H1 (cell line): ENCODE data around the gene LYPD6B. TPM values are rescaled to one million over a fixed set of nuclear protein-coding genes. Genes with fewer than 3 reads are reported as not detected.

Experiments used
- CTCF ChIA-PET: fragments of 300-600 bp; sonication (Branson Sonifier 250); formaldehyde crosslinking; loops from one replicate; lab custom pipeline; 2021; ENCODE audit not compliant: partially characterized antibody; lab: Charles Lee
- POLR2A ChIA-PET: fragments of 300-600 bp; sonication (Branson Sonifier 250); formaldehyde crosslinking; loops from one replicate; lab custom pipeline; 2021; ENCODE audit warnings: inconsistent platforms; ENCODE audit not compliant: partially characterized antibody; lab: Charles Lee
- DNase-seq, 2 experiments: peaks; one replicate each; pipeline versions ENCODE4 v3.0.0 to v3.0.0-alpha.2; 2010 to 2022; ENCODE audit warnings: low spot score in 2 of 2, low read depth in 1 of 2, mixed read lengths in 1 of 2
- FAIRE-seq: peaks from 2 replicates; lab custom pipeline; 2011; peaks lifted over from hg19 to GRCh38; lab: Jason Lieb, UNC
- H2AFZ ChIP-seq: 2 replicates; pipeline ENCODE4 v1.8.1; 2012; ENCODE audit warnings: low read length, inconsistent platforms
- H2AK5ac ChIP-seq: 2 replicates; pipeline ENCODE4 v1.6.1; 2013; ENCODE audit warnings: low read depth, low read length
- H2BK120ac ChIP-seq: replicated peaks from 2 replicates; pipeline ENCODE3; 2013; ENCODE audit warnings: low read depth, low read length, inconsistent platforms
- H2BK12ac ChIP-seq: 2 replicates; pipeline ENCODE4 v1.6.1; 2013; ENCODE audit warnings: low read depth, low read length
- H2BK15ac ChIP-seq: 2 replicates; pipeline ENCODE4 v1.6.1; 2013; ENCODE audit warnings: low read length
- H2BK20ac ChIP-seq: 2 replicates; pipeline ENCODE4 v1.6.1; 2013; ENCODE audit warnings: low read length
- H2BK5ac ChIP-seq: 2 replicates; pipeline ENCODE4 v1.6.1; 2013; ENCODE audit warnings: low read depth, low read length
- H3K14ac ChIP-seq: 2 replicates; pipeline ENCODE4 v1.6.1; 2013; ENCODE audit warnings: inconsistent platforms; ENCODE audit not compliant: insufficient read length
- H3K18ac ChIP-seq: 2 replicates; pipeline ENCODE4 v1.6.1; 2013; ENCODE audit warnings: low read length; ENCODE audit errors: extremely low read depth
- H3K23ac ChIP-seq: 2 replicates; pipeline ENCODE4 v1.6.1; 2013; ENCODE audit warnings: inconsistent platforms; ENCODE audit not compliant: insufficient read length
- H3K23me2 ChIP-seq: 2 replicates; pipeline ENCODE4 v1.6.1; 2013; ENCODE audit warnings: low read depth, low read length
- H3K27ac ChIP-seq: 2 replicates; pipeline ENCODE4 v1.6.1; 2011; ENCODE audit warnings: low read depth, low read length, inconsistent platforms
- H3K27me3 ChIP-seq, 4 experiments: replicated peaks in 1 of 4; 1 replicate in 1 of 4; 2 replicates in 3 of 4; pipeline versions ENCODE4 v1.6.1 to v1.8.1; 2011 to 2013; ENCODE audit warnings: low read length in 3 of 4, mild to moderate bottlenecking in 3 of 4, inconsistent platforms in 2 of 4, mixed read lengths in 2 of 4, moderate library complexity in 1 of 4; ENCODE audit not compliant: control insufficient read depth in 3 of 4, insufficient read depth in 3 of 4; ENCODE audit errors: extremely low read depth in 1 of 4
- H3K36me3 ChIP-seq, 4 experiments: 2 replicates each; pipeline versions ENCODE4 v1.6.1 to v1.8.1; 2011 to 2013; ENCODE audit warnings: mild to moderate bottlenecking in 4 of 4, low read length in 3 of 4, moderate library complexity in 2 of 4, control low read depth in 1 of 4, inconsistent platforms in 1 of 4; ENCODE audit not compliant: insufficient read depth in 4 of 4, control insufficient read depth in 2 of 4
- H3K4ac ChIP-seq: replicated peaks from 2 replicates; pipeline ENCODE3; 2013; ENCODE audit warnings: low read length, low read depth, mixed read lengths, inconsistent platforms; ENCODE audit not compliant: insufficient read length
- H3K4me1 ChIP-seq, 4 experiments: replicated peaks in 1 of 4; 1 replicate in 1 of 4; 2 replicates in 3 of 4; pipeline versions ENCODE4 v1.6.1 to v1.8.1; 2011 to 2013; ENCODE audit warnings: low read length in 3 of 4, inconsistent platforms in 2 of 4, mixed read lengths in 1 of 4; ENCODE audit not compliant: insufficient read depth in 4 of 4, control insufficient read depth in 3 of 4
- H3K4me2 ChIP-seq, 2 experiments: 2 replicates each; pipeline versions ENCODE4 v1.6.1 to v1.8.1; 2011 to 2013; ENCODE audit warnings: low read depth in 2 of 2, low read length in 2 of 2, control low read depth in 1 of 2, inconsistent platforms in 1 of 2, mild to moderate bottlenecking in 1 of 2; ENCODE audit not compliant: insufficient read depth in 1 of 2
- H3K4me3 ChIP-seq, 4 experiments: fragments of 200-600, 300-600 bp in 1 of 4; sonication (generic), shearing (Covaris generic), sonication (Bioruptor Twin) in 1 of 4; 2 replicates each; pipeline versions ENCODE4 v1.5.1 to v1.8.1; 2011 to 2016; ENCODE audit warnings: low read length in 4 of 4, low read depth in 3 of 4, control low read depth in 2 of 4, inconsistent platforms in 2 of 4, mild to moderate bottlenecking in 2 of 4, mixed read lengths in 1 of 4, moderate library complexity in 1 of 4; ENCODE audit not compliant: insufficient read depth in 2 of 4; ENCODE audit errors: extremely low read depth in 1 of 4
- H3K56ac ChIP-seq: replicated peaks from 2 replicates; pipeline ENCODE3; 2013; ENCODE audit warnings: low read depth, mild to moderate bottlenecking, mixed read lengths, low read length, inconsistent platforms; ENCODE audit not compliant: insufficient read length
- H3K79me1 ChIP-seq: 2 replicates; pipeline ENCODE4 v1.6.1; 2013; ENCODE audit warnings: low read depth, low read length, control low read depth
- H3K79me2 ChIP-seq, 2 experiments: 2 replicates each; pipeline versions ENCODE4 v1.6.1 to v1.8.1; 2012 to 2013; ENCODE audit warnings: low read length in 2 of 2, mild to moderate bottlenecking in 2 of 2, inconsistent platforms in 1 of 2; ENCODE audit not compliant: insufficient read depth in 2 of 2, control insufficient read depth in 1 of 2
- H3K9ac ChIP-seq, 4 experiments: replicated peaks in 1 of 4; 1 replicate in 1 of 4; 2 replicates in 3 of 4; pipeline versions ENCODE4 v1.6.1 to v1.8.1; 2011 to 2013; ENCODE audit warnings: low read depth in 3 of 4, low read length in 3 of 4, control low read depth in 2 of 4, mild to moderate bottlenecking in 2 of 4, moderate library complexity in 2 of 4, inconsistent platforms in 1 of 4; ENCODE audit errors: extremely low read depth in 1 of 4
- H3K9me3 ChIP-seq, 2 experiments: 2 replicates each; pipeline versions ENCODE4 v1.6.1 to v1.8.1; 2012 to 2013; ENCODE audit warnings: mild to moderate bottlenecking in 2 of 2, moderate library complexity in 2 of 2, control low read depth in 1 of 2, inconsistent platforms in 1 of 2, low read depth in 1 of 2, low read length in 1 of 2, mixed read lengths in 1 of 2; ENCODE audit not compliant: insufficient read depth in 2 of 2
- H4K20me1 ChIP-seq, 2 experiments: replicated peaks in 1 of 2; 2 replicates each; pipeline versions ENCODE3 to v1.8.1; 2011 to 2013; ENCODE audit warnings: inconsistent platforms in 2 of 2, low read length in 2 of 2, mild to moderate bottlenecking in 1 of 2; ENCODE audit not compliant: insufficient read depth in 2 of 2, control insufficient read depth in 1 of 2
- H4K5ac ChIP-seq: 2 replicates; pipeline ENCODE4 v1.6.1; 2013; ENCODE audit warnings: low read length, low read depth, mixed read lengths, inconsistent platforms; ENCODE audit not compliant: insufficient read length
- H4K8ac ChIP-seq: 2 replicates; pipeline ENCODE4 v1.8.0; 2013; ENCODE audit warnings: mild to moderate bottlenecking, moderate library complexity, low read length, inconsistent platforms; ENCODE audit not compliant: insufficient read depth; ENCODE audit errors: extremely low read depth
- H4K91ac ChIP-seq: replicated peaks from 2 replicates; pipeline ENCODE3; 2013; ENCODE audit warnings: low read length, mixed read lengths, inconsistent platforms; ENCODE audit not compliant: insufficient read length
- ATF3 ChIP-seq: IDR thresholded peaks from 2 replicates; pipeline ENCODE4 v1.6.1; 2011; ENCODE audit warnings: low read depth, mild to moderate bottlenecking, low read length; ENCODE audit not compliant: insufficient read depth
- BACH1 ChIP-seq: IDR thresholded peaks from 2 replicates; pipeline ENCODE4 v1.6.1; 2012; ENCODE audit warnings: low read length, improper control_type of control experiment
- BCL11A ChIP-seq, 2 experiments: IDR thresholded peaks; one replicate each; pipeline ENCODE4 v1.6.1; 2011; ENCODE audit warnings: low read depth in 2 of 2, low read length in 2 of 2, mild to moderate bottlenecking in 2 of 2
- HDAC2 ChIP-seq, 2 experiments: fragments of 300-600 bp in 1 of 2; sonication (generic) in 1 of 2; IDR thresholded peaks; 2 replicates each; pipeline ENCODE4 v1.6.1; 2011 to 2012; ENCODE audit warnings: low read depth in 2 of 2, low read length in 2 of 2, mild to moderate bottlenecking in 2 of 2, moderate library complexity in 2 of 2, borderline replicate concordance in 1 of 2, inconsistent platforms in 1 of 2
- JUND ChIP-seq: IDR thresholded peaks from 2 replicates; pipeline ENCODE4 v1.6.1; 2011; ENCODE audit warnings: mild to moderate bottlenecking, improper control_type of control experiment, low read length
- KDM1A ChIP-seq: fragments of 200-600, 300-600 bp; sonication (generic); IDR thresholded peaks from 2 replicates; pipeline ENCODE4 v1.7.1; 2016; ENCODE audit warnings: mild to moderate bottlenecking, low read length, borderline replicate concordance
- WGBS, 2 experiments: shearing (Covaris generic) in 1 of 2; methylation state at CpG; one replicate each; pipeline versions ENCODE4 v1.1.6 to v1.1.7; 2013 to 2015; ENCODE audit warnings: low lambda C conversion rate in 2 of 2, mixed read lengths in 2 of 2, inconsistent platforms in 1 of 2, low coverage in 1 of 2, missing lambda C conversion rate in 1 of 2; ENCODE audit not compliant: insufficient replicate concordance in 2 of 2, insufficient coverage in 1 of 2, insufficient read length in 1 of 2; ENCODE audit errors: extremely low coverage in 1 of 2, missing lambda C conversion rate in 1 of 2; 5-methylcytosine and 5-hydroxymethylcytosine counted together
- polyA plus RNA-seq, 7 experiments: library from polyadenylated mRNA; depleted of rRNA in 3 of 7; stranded (reverse) in 5 of 7; unstranded in 2 of 7; fragments of >200 nt in 5 of 7; fragments of 200-250 nt in 2 of 7; gene quantifications; 1 replicate in 5 of 7; 2 replicates in 1 of 7; 4 replicates in 1 of 7; pipeline versions ENCODE4 v1.2.1 to v1.2.3, GENCODE V29; 2011 to 2013; ENCODE audit warnings: missing spikeins in 2 of 7, mixed read lengths in 2 of 7
- total RNA-seq: library from RNA; stranded (reverse); fragmentation: NEBNext Ultra II Directional; extraction: Animal tissue kit (Norgen Biotek cat#: 25700); gene quantifications from 2 replicates; pipeline ENCODE4 v1.2.1, GENCODE V29; 2021

Gene LYPD6B
- total and polyA plus RNA-seq, 2 of the 8 experiments (the other 6 are each of a cell fraction or from before 2014, with no cell fraction given), result 2.2 to 3.5 TPM

GRCh38 chr2:149021271-149021719, 17.2 kb upstream of the LYPD6B start:
- Histone ChIP-seq H3K9me3 (no peaks in the 10 kb centered on the region), H4K20me1 (no peaks in the 10 kb centered on the region), H2BK5ac (no peak overlapping the region), H3K56ac (no peak overlapping the region), H3K18ac (no peak overlapping the region), H3K23me2 (no peaks in the 10 kb centered on the region), H3K36me3 (peaks cover 2 to 6% (median 4%) of the 10 kb centered on the region in 4 experiments; a peak in 3 of 8 replicates), H4K5ac (no peak overlapping the region), H3K23ac (no peak overlapping the region), H2BK15ac (no peak overlapping the region), H2BK12ac (no peak overlapping the region), H3K27me3 (no peaks in the 10 kb centered on the region), H2BK20ac (no peak overlapping the region), H3K79me2 (no peaks in the 10 kb centered on the region), H2AK5ac (no peak overlapping the region), H3K79me1 (no peaks in the 10 kb centered on the region; the same call in 1 of the 2 replicates), H2BK120ac (no peak overlapping the region), H3K4me3 (no peak overlapping the region), H4K91ac (no peak overlapping the region), H4K8ac (no peak overlapping the region), H3K4me1 (0 out of 7 replicates have a peak, but pooled peaks cover 0 to 2% (median 0%) of the 10 kb centered on the region in 4 experiments), H3K9ac (no peak overlapping the region), H3K27ac (no peak overlapping the region), H3K4me2 (no peak overlapping the region), H2AFZ (no peak overlapping the region), H3K14ac (no peak overlapping the region), H3K4ac (no peak overlapping the region)
- POLR2A ChIA-PET, result no interaction called here
- CTCF ChIA-PET, result interaction anchor here (0.6 to 22.0 kb wide), 2 partner anchors 8 to 772 kb away, joined by 3 to 277 read pairs; no protein-coding TSS in a partner anchor
- 85% methylated on average over 5 of the region's 5 CpGs; no CpG with 5 or more reads in 1 of the 2 experiments for WGBS, 2 experiments
- FAIRE-seq (no peak), DNase-seq (no peak)
- TF ChIP-seq BCL11A (IDR thresholded peaks at IDR 0.05; ENCODE audit: low read depth in 2 of 2, low read length in 2 of 2) (no peak), HDAC2 (IDR thresholded peaks at IDR 0.05; ENCODE audit: borderline replicate concordance in 1 of 2, low read depth in 2 of 2, low read length in 2 of 2) (no peak), JUND (no peak), KDM1A (no peak), ATF3 (no peak), BACH1 (no peak)
